Brain microvascular endothelial cell (primary cell): ENCODE measurements around the gene ANO1.
A peak's percentile ranks its signal among the peaks of the same experiment; 100 is the strongest.

Source experiments
- DNase-seq: peaks from one replicate; pipeline ENCODE4 v3.0.0-alpha.2; 2020
- H3K27ac ChIP-seq: fragments of 250-450 bp; sonication (Bioruptor Pico); 2 replicates; pipeline ENCODE4 v1.5.1; 2020; ENCODE audit warnings: mild to moderate bottlenecking, moderate library complexity
- H3K27me3 ChIP-seq: fragments of 250-450 bp; sonication (Bioruptor Pico); replicated peaks from 2 replicates; pipeline ENCODE4 v1.5.1; 2020; ENCODE audit warnings: mild to moderate bottlenecking
- H3K36me3 ChIP-seq: fragments of 250-450 bp; sonication (Bioruptor Pico); replicated peaks from 2 replicates; pipeline ENCODE4 v1.5.1; 2020; ENCODE audit warnings: mild to moderate bottlenecking
- H3K4me3 ChIP-seq: 2 replicates; pipeline ENCODE4 v1.5.1; 2011; ENCODE audit warnings: low read depth, mild to moderate bottlenecking, control low read depth, low read length, moderate library complexity
- in situ Hi-C: cut with HindIII; loops from 2 replicates; pipeline ENCODE4 v1.10.0; 2017; ENCODE audit warnings: low sequenced_read_pairs, low pct_ligation_motif_present
- TF ChIP-seq, protein P1 (sequence below): IDR thresholded peaks from 2 replicates; pipeline ENCODE4 v1.5.1; 2011; ENCODE audit warnings: low read depth, mild to moderate bottlenecking, moderate library complexity, low read length, control low read depth, inconsistent platforms; ENCODE audit errors: missing control alignments

ANO1 gene

DNA sequence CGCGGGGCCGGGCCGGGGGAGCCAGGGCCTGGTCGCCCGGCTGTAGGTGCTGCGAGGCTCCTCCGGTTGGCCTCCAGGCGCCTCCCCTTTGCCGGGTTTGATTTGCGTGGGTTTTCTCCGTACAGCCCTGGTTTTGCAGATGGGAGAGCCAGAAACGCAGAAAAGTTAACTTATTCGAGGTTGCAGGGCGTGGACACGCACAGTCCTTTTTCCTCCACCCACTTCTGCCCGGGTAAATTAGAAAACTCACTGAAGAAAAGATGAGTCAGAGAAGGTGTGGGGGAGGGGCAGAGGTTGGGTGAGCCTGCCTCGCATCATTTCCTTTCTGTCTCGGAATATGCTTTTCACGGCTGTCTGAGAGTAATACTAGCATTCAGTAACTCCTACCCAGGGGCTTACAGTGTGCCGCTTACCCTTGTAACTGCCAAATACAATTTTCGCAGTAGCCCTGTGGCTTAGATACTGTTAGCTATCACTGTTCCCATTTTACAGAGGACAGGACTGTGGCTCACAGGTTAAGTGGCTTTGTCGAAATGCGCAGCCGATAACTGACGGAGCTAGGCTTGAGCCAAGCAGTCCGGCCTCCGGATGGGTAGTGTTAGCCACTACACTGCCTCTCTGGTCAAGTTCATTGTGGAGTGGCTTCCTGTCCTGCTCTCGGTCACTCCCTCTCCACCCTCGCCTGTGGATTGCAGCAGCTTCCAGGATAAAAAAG, 125.8 kb downstream of the ANO1 start:
- H3K27ac ChIP-seq = peak overlapping the region; percentile 94

GRCh38 chr11:70204466-70204799, 126.3 kb downstream of the ANO1 start:
- in situ Hi-C loops = no loop called here
- TF ChIP-seq, protein P1, sequence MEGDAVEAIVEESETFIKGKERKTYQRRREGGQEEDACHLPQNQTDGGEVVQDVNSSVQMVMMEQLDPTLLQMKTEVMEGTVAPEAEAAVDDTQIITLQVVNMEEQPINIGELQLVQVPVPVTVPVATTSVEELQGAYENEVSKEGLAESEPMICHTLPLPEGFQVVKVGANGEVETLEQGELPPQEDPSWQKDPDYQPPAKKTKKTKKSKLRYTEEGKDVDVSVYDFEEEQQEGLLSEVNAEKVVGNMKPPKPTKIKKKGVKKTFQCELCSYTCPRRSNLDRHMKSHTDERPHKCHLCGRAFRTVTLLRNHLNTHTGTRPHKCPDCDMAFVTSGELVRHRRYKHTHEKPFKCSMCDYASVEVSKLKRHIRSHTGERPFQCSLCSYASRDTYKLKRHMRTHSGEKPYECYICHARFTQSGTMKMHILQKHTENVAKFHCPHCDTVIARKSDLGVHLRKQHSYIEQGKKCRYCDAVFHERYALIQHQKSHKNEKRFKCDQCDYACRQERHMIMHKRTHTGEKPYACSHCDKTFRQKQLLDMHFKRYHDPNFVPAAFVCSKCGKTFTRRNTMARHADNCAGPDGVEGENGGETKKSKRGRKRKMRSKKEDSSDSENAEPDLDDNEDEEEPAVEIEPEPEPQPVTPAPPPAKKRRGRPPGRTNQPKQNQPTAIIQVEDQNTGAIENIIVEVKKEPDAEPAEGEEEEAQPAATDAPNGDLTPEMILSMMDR = no peak
- no peak for DNase-seq
- H3K27me3 ChIP-seq = no peaks in the 10 kb centered on the region
- H3K4me3 ChIP-seq = peak overlapping the region; percentile 96
- peak overlapping the region; percentile 94 for H3K27ac ChIP-seq
- peaks cover 30% of the 10 kb centered on the region for H3K36me3 ChIP-seq

More for the DNA sequence above, 125.8 kb downstream of the ANO1 start:
- in situ Hi-C loops = no loop called here
- Histone ChIP-seq H3K4me3 (peak overlapping the region; percentile 96), H3K36me3 (peaks cover 28% of the 10 kb centered on the region), H3K27me3 (no peaks in the 10 kb centered on the region)
- TF ChIP-seq, protein P1 = no peak
- DNase-seq = peak; percentile 95

DNA sequence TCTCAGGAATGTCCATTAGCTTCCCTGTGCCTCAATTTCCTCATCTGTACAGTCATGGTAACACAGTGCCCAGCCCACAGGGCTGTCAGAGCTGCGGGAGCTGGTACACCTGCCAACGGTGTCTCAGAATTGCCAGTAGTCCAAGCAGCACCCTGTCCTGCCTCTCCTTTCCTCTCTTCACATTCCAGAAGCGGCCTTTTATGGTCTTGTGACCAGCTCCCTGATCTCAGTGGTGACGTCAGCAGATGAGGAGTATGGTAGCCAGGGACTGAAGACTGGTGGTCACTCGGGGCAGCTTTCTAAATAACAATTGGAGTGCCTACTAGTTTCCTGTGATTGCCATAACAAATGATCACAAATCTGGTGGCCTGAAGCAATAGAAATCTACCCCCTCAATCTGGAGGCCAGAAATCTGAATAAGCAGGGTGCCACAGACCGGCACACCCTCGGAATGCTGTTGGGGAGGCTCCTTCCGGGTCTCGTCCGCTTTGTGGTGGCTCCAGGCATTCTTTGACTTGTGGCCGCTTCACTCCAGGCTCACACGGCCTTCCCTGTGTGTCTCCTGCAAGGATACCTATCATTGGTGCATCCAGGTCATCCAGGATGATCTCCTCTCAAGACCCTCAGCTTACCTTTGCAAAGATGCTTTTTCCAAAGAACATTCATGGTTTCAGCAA, 127.1 kb downstream of the ANO1 start:
- in situ Hi-C loops = no loop called here
- Histone ChIP-seq H3K4me3 (peak overlapping the region; percentile 96), H3K27ac (peak overlapping the region; percentile 94), H3K36me3 (peaks cover 30% of the 10 kb centered on the region), H3K27me3 (no peaks in the 10 kb centered on the region)
- TF ChIP-seq, protein P1 = no peak
- DNase-seq = peak; percentile 24

DNA sequence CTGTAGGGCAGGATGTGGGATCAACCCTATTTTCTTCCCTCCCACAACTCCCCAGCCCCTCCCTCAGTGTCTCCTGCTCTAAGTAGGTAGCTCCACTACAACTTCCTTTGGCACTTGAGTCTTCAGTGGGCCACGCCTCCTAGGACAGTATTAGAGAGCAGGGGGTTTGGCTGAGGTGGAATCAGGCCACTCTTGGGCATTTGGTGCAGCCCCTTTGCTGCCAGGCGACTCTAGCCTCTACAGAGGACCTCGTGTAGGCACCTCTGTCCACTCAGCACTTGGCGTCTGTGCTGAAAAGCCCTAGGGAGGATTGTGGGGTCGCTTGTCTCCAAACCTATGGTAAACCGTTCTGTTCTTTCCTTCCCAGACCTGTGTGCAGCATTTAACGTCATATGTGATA, 127.6 kb downstream of the ANO1 start:
- in situ Hi-C loops = no loop called here
- TF ChIP-seq, protein P1 = no peak
- Histone ChIP-seq H3K4me3 (no peak overlapping the region), H3K36me3 (peaks cover 30% of the 10 kb centered on the region), H3K27ac (peak overlapping the region; percentile 94), H3K27me3 (no peaks in the 10 kb centered on the region)
- no peak for DNase-seq

GRCh38 chr11:70206226-70206981, 128.3 kb downstream of the ANO1 start:
- Histone ChIP-seq H3K27me3 (no peaks in the 10 kb centered on the region), H3K27ac (no peak overlapping the region), H3K4me3 (no peak overlapping the region), H3K36me3 (peaks cover 30% of the 10 kb centered on the region)
- in situ Hi-C loops = no loop called here
- DNase-seq = no peak
- TF ChIP-seq, protein P1 = no peak
